ENCODE data around the gene ZDHHC12. TPM values are rescaled to one million over a fixed set of nuclear protein-coding genes. Genes with fewer than 3 reads are reported as not detected.
A peak's percentile ranks its signal among the peaks of the same experiment; 100 is the strongest.
"Not testable (repeated sequence)": the region's sequence is repeated elsewhere in the genome, so short reads cannot be mapped to it uniquely, and the experiment has no call there.

The ZDHHC12 gene
- total and polyA plus RNA-seq, 11 donors, result 5.1 to 29.8 (median 10.9) TPM

GRCh38 chr9:128696923-128697707 lies 26.8 kb downstream of the ZDHHC12 start:
- 76 to 79% (median 79%) methylated on average over 8 of the region's 8 CpGs for WGBS, 4 donors
- no peak for ATAC-seq

GRCh38 chr9:128694344-128694743 lies 29.6 kb downstream of the ZDHHC12 start:
- Histone ChIP-seq H3K27me3 (no peaks in the 10 kb centered on the region), H3K9me3 (no peaks in the 10 kb centered on the region), H3K4me3 (no peak overlapping the region), H3K27ac (no peak overlapping the region), H3K4me1 (peaks cover 5 to 15% (median 13%) of the 10 kb centered on the region in 12 donors), H3K36me3 (peaks cover 2 to 68% (median 61%) of the 10 kb centered on the region in 9 donors)
- DNase-seq, result no peak
- intact Hi-C loops (cut with DNase I), result no loop called here
- TF ChIP-seq POLR2A (IDR thresholded peaks at IDR 0.05), result no peak
- no peak for TF ChIP-seq CTCF (IDR thresholded peaks at IDR 0.05)
- 80 to 88% (median 83%) methylated on average over 6 of the region's 6 CpGs for whole genome bisulfite sequencing, 4 donors
- ATAC-seq, result no peak

More at GRCh38 chr9:128696923-128697707, 26.8 kb downstream of the ZDHHC12 start:
- no peak overlapping the region for H3K27ac ChIP-seq
- peak in 2 of 5 donors; percentile 1 to 18 for DNase-seq
- TF ChIP-seq POLR2A (IDR thresholded peaks at IDR 0.05) (no peak), CTCF (IDR thresholded peaks at IDR 0.05) (no peak)
- H3K4me1 ChIP-seq, result peaks cover 0 to 12% (median 5%) of the 10 kb centered on the region in 12 donors
- no peaks in the 10 kb centered on the region for H3K9me3 ChIP-seq
- H3K4me3 ChIP-seq, result no peak overlapping the region
- no peaks in the 10 kb centered on the region for H3K27me3 ChIP-seq
- intact Hi-C loops (cut with DNase I), result no loop called here
- peaks cover 2 to 53% (median 50%) of the 10 kb centered on the region in 9 donors for H3K36me3 ChIP-seq

GRCh38 chr9:128693738-128694137 lies 30.2 kb downstream of the ZDHHC12 start:
- 86 to 92% (median 87%) methylated on average over 3 of the region's 3 CpGs for WGBS, 4 donors
- H3K27ac ChIP-seq; DNase-seq; intact Hi-C loops (cut with DNase I); H3K4me3 ChIP-seq; H3K9me3 ChIP-seq; H3K27me3 ChIP-seq; ATAC-seq: not testable (repeated sequence)
- Histone ChIP-seq H3K4me1 (peaks cover 5 to 15% (median 13%) of the 10 kb centered on the region in 12 donors), H3K36me3 (peaks cover 2 to 68% (median 61%) of the 10 kb centered on the region in 9 donors)

- H3K27ac ChIP-seq, result peak overlapping the region in 8 of 12 donors; percentile 60 to 94 (median 68)
- ATAC-seq (no peak), DNase-seq (no peak)
- H3K4me3 ChIP-seq, result peak overlapping the region; percentile 58 to 96 (median 74)
- intact Hi-C loops (cut with DNase I), result no loop called here
- H3K36me3 ChIP-seq, result peaks cover 2 to 51% (median 44%) of the 10 kb centered on the region in 9 donors
- 12 to 20% (median 16%) methylated on average over 5 of the region's 5 CpGs for WGBS, 4 donors
- TF ChIP-seq POLR2A (IDR thresholded peaks at IDR 0.05), result no peak
- TF ChIP-seq CTCF (IDR thresholded peaks at IDR 0.05), result no peak
- no peaks in the 10 kb centered on the region for H3K9me3 ChIP-seq
- no peaks in the 10 kb centered on the region for H3K27me3 ChIP-seq
- peaks cover 5 to 38% (median 20%) of the 10 kb centered on the region in 12 donors for H3K4me1 ChIP-seq
Observed at GRCh38 chr9:128690684-128691034, 33.3 kb downstream of the ZDHHC12 start.

Data from heart left ventricle (tissue), 16 donors.